Fibroblast of mammary gland (primary cell): ENCODE data around the gene MKLN1.

ENCODE experiments used
- DNase-seq: peaks from one replicate; pipeline ENCODE4 v3.0.0-alpha.2; 2010; ENCODE audit warnings: low read depth
- H3K4me3 ChIP-seq: 2 replicates; pipeline ENCODE4 v1.5.1; 2011; ENCODE audit warnings: low read depth, mild to moderate bottlenecking, low read length, moderate library complexity; ENCODE audit not compliant: control insufficient read depth
- CTCF ChIP-seq: conservative IDR thresholded peaks from 2 replicates; pipeline ENCODE4 v1.5.1; 2011; ENCODE audit warnings: low read depth, low read length, inconsistent platforms; ENCODE audit not compliant: control insufficient read depth, insufficient read depth

The MKLN1 gene

GRCh38 chr7:131372554-131372953 lies 44.9 kb downstream of the MKLN1 start:
- no peak overlapping the region for H3K4me3 ChIP-seq
- no peak for DNase-seq
- TF ChIP-seq CTCF, result no peak

- no peak for TF ChIP-seq CTCF
- DNase-seq, result no peak
- no peak overlapping the region for H3K4me3 ChIP-seq
Measured at GRCh38 chr7:131374821-131375220, 47.1 kb downstream of the MKLN1 start.

GRCh38 chr7:131381069-131381838 lies 53.6 kb downstream of the MKLN1 start:
- no peak overlapping the region for H3K4me3 ChIP-seq
- DNase-seq, result peak; percentile 79
- TF ChIP-seq CTCF, result no peak

GRCh38 chr7:131383417-131384285 lies 56.0 kb downstream of the MKLN1 start:
- peak; percentile 31 for DNase-seq
- H3K4me3 ChIP-seq, result no peak overlapping the region
- no peak for TF ChIP-seq CTCF

- no peak for DNase-seq
- no peak for TF ChIP-seq CTCF
- no peak overlapping the region for H3K4me3 ChIP-seq
Measured at GRCh38 chr7:131384286-131384635, 56.6 kb downstream of the MKLN1 start.

GRCh38 chr7:131385039-131385605 lies 57.4 kb downstream of the MKLN1 start:
- peak; percentile 7 for DNase-seq
- H3K4me3 ChIP-seq, result no peak overlapping the region

More at GRCh38 chr7:131385039-131385605, 57.4 kb downstream of the MKLN1 start:
- no peak for TF ChIP-seq CTCF
